HepG2 (cell line): ENCODE data around the gene CSK. TPM values are rescaled to one million over a fixed set of nuclear protein-coding genes. Genes with fewer than 3 reads are reported as not detected.

Source experiments
- ATAC-seq: fragments of 200-7000 bp; cut with Tn5 transposase; 3 replicates; pipeline ENCODE4 v1.9.1; 2020; ENCODE audit warnings: mild to moderate bottlenecking, moderate library complexity
- BruUV-seq: library from RNA; stranded (reverse); fragments of 400-500 nt; replicated peaks from 2 replicates; lab custom pipeline; 2021; lab: Mats Ljungman, UMichigan
- CTCF ChIA-PET: fragments of 300-600 bp; formaldehyde crosslinking; extraction: SDS; loops from one replicate; lab custom pipeline; 2021; ENCODE audit warnings: low total read pairs, inconsistent platforms, low intra/inter-chr PET ratio; lab: Yijun Ruan, JAX
- POLR2A ChIA-PET: fragments of 350-600 bp; sonication (Branson Sonifier 250); formaldehyde crosslinking; loops from one replicate; lab custom pipeline; 2020; ENCODE audit warnings: antibody characterized with exemption, inconsistent platforms; lab: Yijun Ruan, JAX
- DNase-seq: peaks from one replicate; pipeline ENCODE4 v3.0.0-alpha.2; 2015; ENCODE audit warnings: low spot score
- FAIRE-seq: peaks from 3 replicates; lab custom pipeline; 2011; peaks lifted over from hg19 to GRCh38; lab: Jason Lieb, UNC
- H2AFZ ChIP-seq: one replicate; pipeline ENCODE4 v1.6.1; 2011; ENCODE audit warnings: low read length, inconsistent platforms
- H3K27ac ChIP-seq: fragments of 300-600 bp; 3 replicates; pipeline ENCODE4 v1.8.0; 2011; ENCODE audit warnings: mixed run types, mild to moderate bottlenecking, mixed read lengths, low read length, inconsistent platforms; ENCODE audit not compliant: insufficient read depth; ENCODE audit errors: extremely low read length
- H3K27me3 ChIP-seq, 2 experiments: fragments of 200-600 bp in 1 of 2; 2 replicates in 1 of 2; 3 replicates in 1 of 2; pipeline versions ENCODE4 v1.6.0 to v1.8.0; 2011; ENCODE audit warnings: low read length in 2 of 2, mild to moderate bottlenecking in 2 of 2, moderate library complexity in 2 of 2, inconsistent platforms in 1 of 2; ENCODE audit not compliant: insufficient read depth in 2 of 2, control insufficient read depth in 1 of 2
- H3K36me3 ChIP-seq, 2 experiments: fragments of 200-600 bp in 1 of 2; replicated peaks in 1 of 2; 2 replicates in 1 of 2; 3 replicates in 1 of 2; pipeline versions ENCODE4 v1.5.1 to v1.8.0; 2011; ENCODE audit warnings: low read length in 2 of 2, inconsistent platforms in 1 of 2; ENCODE audit not compliant: insufficient read depth in 2 of 2, control insufficient read depth in 1 of 2
- H3K4me1 ChIP-seq: 2 replicates; pipeline ENCODE4 v1.5.1; 2012; ENCODE audit warnings: low read length, inconsistent platforms; ENCODE audit not compliant: insufficient read depth
- H3K4me2 ChIP-seq: 2 replicates; pipeline ENCODE4 v1.6.0; 2011; ENCODE audit warnings: low read depth, low read length, inconsistent platforms
- H3K4me3 ChIP-seq, 3 experiments: fragments of 200-600 bp in 1 of 3; sonication (generic), shearing (Covaris generic) in 1 of 3; replicated peaks in 1 of 3; 2 replicates each; pipeline ENCODE4 v1.5.1; 2011 to 2016; ENCODE audit warnings: low read length in 3 of 3, inconsistent platforms in 2 of 3, low read depth in 2 of 3, mild to moderate bottlenecking in 2 of 3, control low read depth in 1 of 3, mixed read lengths in 1 of 3; ENCODE audit not compliant: insufficient read depth in 1 of 3
- H3K79me2 ChIP-seq: one replicate; pipeline ENCODE4 v1.6.1; 2011; ENCODE audit warnings: low read length, inconsistent platforms; ENCODE audit not compliant: insufficient read depth
- H3K9ac ChIP-seq: 2 replicates; pipeline ENCODE4 v1.6.0; 2011; ENCODE audit warnings: mild to moderate bottlenecking, low read depth, low read length, inconsistent platforms; ENCODE audit not compliant: insufficient read depth
- H3K9me3 ChIP-seq: 2 replicates; pipeline ENCODE4 v1.5.1; 2012; ENCODE audit warnings: mild to moderate bottlenecking, low read length
- H4K20me1 ChIP-seq: 2 replicates; pipeline ENCODE4 v1.6.0; 2011; ENCODE audit warnings: inconsistent platforms, mild to moderate bottlenecking, low read length, moderate library complexity; ENCODE audit not compliant: insufficient read depth
- ATAD3A ChIP-seq: sonication (generic); formaldehyde crosslinking; IDR thresholded peaks from 2 replicates; pipeline ENCODE4 v1.4.0; 2020; ENCODE audit warnings: missing genetic modification reagents
- ESRRA ChIP-seq: sonication (generic); formaldehyde crosslinking; IDR thresholded peaks from 2 replicates; pipeline ENCODE4 v1.5.1; 2020; ENCODE audit warnings: mild to moderate bottlenecking, low read depth, missing genetic modification reagents
- FOSL2 ChIP-seq: sonication (generic); formaldehyde crosslinking; IDR thresholded peaks from 2 replicates; pipeline ENCODE4 v1.4.0; 2020; ENCODE audit warnings: missing genetic modification reagents
- FOXC1 ChIP-seq: sonication (generic); formaldehyde crosslinking; IDR thresholded peaks from 2 replicates; pipeline ENCODE4 v1.8.0; 2022; ENCODE audit warnings: mild to moderate bottlenecking, missing genetic modification reagents, borderline replicate concordance
- GZF1 ChIP-seq: sonication (generic); formaldehyde crosslinking; IDR thresholded peaks from 2 replicates; pipeline ENCODE4 v1.5.1; 2020; ENCODE audit warnings: mild to moderate bottlenecking, missing genetic modification reagents
- HDAC2 ChIP-seq: sonication (generic); formaldehyde crosslinking; IDR thresholded peaks from 2 replicates; pipeline ENCODE4 v1.4.0; 2020; ENCODE audit warnings: missing genetic modification reagents
- HNF4G ChIP-seq, 2 experiments: sonication (generic) in 1 of 2; formaldehyde crosslinking in 1 of 2; IDR thresholded peaks; 2 replicates each; pipeline versions ENCODE4 v1.4.0 to v1.6.1; 2011 to 2020; ENCODE audit warnings: borderline replicate concordance in 2 of 2, low read depth in 2 of 2, mild to moderate bottlenecking in 2 of 2, low read length in 1 of 2, missing genetic modification reagents in 1 of 2, moderate library complexity in 1 of 2
- ISL2 ChIP-seq: sonication (generic); formaldehyde crosslinking; IDR thresholded peaks from 2 replicates; pipeline ENCODE4 v1.5.0; 2020; ENCODE audit warnings: missing genetic modification reagents
- KLF16 ChIP-seq, 2 experiments: sonication (generic) in 1 of 2; formaldehyde crosslinking in 1 of 2; IDR thresholded peaks; 2 replicates each; pipeline versions ENCODE4 v1.6.1 to v1.8.0; 2016 to 2023; ENCODE audit warnings: missing genetic modification reagents in 2 of 2, missing compliant biosample characterization in 1 of 2
- KLF9 ChIP-seq: IDR thresholded peaks from 2 replicates; pipeline ENCODE4 v1.6.1; 2016; ENCODE audit warnings: low read depth
- MBNL3 ChIP-seq: fragments of 250-450 bp; sonication (Bioruptor Pico); conservative IDR thresholded peaks from 2 replicates; pipeline ENCODE4 v1.8.0; 2022; ENCODE audit warnings: mild to moderate bottlenecking, inconsistent platforms
- MEIS2 ChIP-seq: sonication (generic); formaldehyde crosslinking; IDR thresholded peaks from 2 replicates; pipeline ENCODE4 v1.9.0; 2021; ENCODE audit warnings: mild to moderate bottlenecking, missing genetic modification reagents
- NFIC ChIP-seq: IDR thresholded peaks from 2 replicates; pipeline ENCODE4 v1.6.1; 2012; ENCODE audit warnings: mild to moderate bottlenecking, low read length, inconsistent platforms
- POLR2AphosphoS2 ChIP-seq: IDR thresholded peaks from 2 replicates; pipeline ENCODE4 v1.6.1; 2011; ENCODE audit warnings: low read depth, low read length, improper control_type of control experiment
- ZNF207 ChIP-seq: fragments of 450-650 bp; IDR thresholded peaks from 2 replicates; pipeline ENCODE4 v1.6.1; 2016; ENCODE audit warnings: antibody characterized with exemption, borderline replicate concordance
- ZNF225 ChIP-seq: sonication (generic); formaldehyde crosslinking; IDR thresholded peaks from 2 replicates; pipeline ENCODE4 v1.4.0; 2020; ENCODE audit warnings: mild to moderate bottlenecking, missing genetic modification reagents
- ZNF234 ChIP-seq: sonication (generic); formaldehyde crosslinking; conservative IDR thresholded peaks from 2 replicates; pipeline ENCODE4 v1.5.1; 2020; ENCODE audit warnings: mild to moderate bottlenecking, missing genetic modification reagents
- ZNF7 ChIP-seq: IDR thresholded peaks from 2 replicates; pipeline ENCODE4 v1.6.1; 2016; ENCODE audit warnings: missing biosample characterization, missing genetic modification reagents
- WGBS: methylation state at CpG from one replicate; pipeline ENCODE4 v1.1.6; 2017; ENCODE audit warnings: low lambda C conversion rate; 5-methylcytosine and 5-hydroxymethylcytosine counted together
- in situ Hi-C: cut with HindIII; loops from 2 replicates; pipeline ENCODE4 v1.10.0; 2017; ENCODE audit warnings: low pct_unique_long_range_greater_than_20kb; ENCODE audit not compliant: extremely low pct_ligation_motif_present
- intact Hi-C: fragments of 100-400 bp; cut with micrococcal nuclease; formaldehyde crosslinking; loops from one replicate; pipeline ENCODE4 v1.10.0; 2022; ENCODE audit not compliant: unreplicated experiment
- polyA plus RNA-seq, 8 experiments: library from polyadenylated mRNA; depleted of rRNA in 3 of 8; stranded (reverse) in 7 of 8; unstranded in 1 of 8; fragments of >200 nt; fragmentation: Illumina TruSeq in 4 of 8; extraction: Trizol in 4 of 8; gene quantifications; 2 replicates each; pipeline versions ENCODE4 v1.2.1 to v1.2.3, GENCODE V29; 2011 to 2016; ENCODE audit warnings: low read depth in 4 of 8, missing spikeins in 1 of 8, mixed read lengths in 1 of 8; ENCODE audit not compliant: insufficient read depth in 1 of 8
- total RNA-seq, 5 experiments: library from RNA; depleted of rRNA; stranded (reverse); fragments of >200 nt; fragmentation: Illumina TruSeq; extraction: Trizol; gene quantifications; 2 replicates each; pipeline ENCODE4 v1.2.3, GENCODE V29; 2016; ENCODE audit warnings: low read depth in 1 of 5
- TF ChIP-seq, protein P1 (sequence below): sonication (generic); formaldehyde crosslinking; IDR thresholded peaks from 2 replicates; pipeline ENCODE4 v1.4.0; 2020; ENCODE audit warnings: missing genetic modification reagents, borderline replicate concordance
- TF ChIP-seq, protein P2 (sequence below): sonication (generic); formaldehyde crosslinking; IDR thresholded peaks from 2 replicates; pipeline ENCODE4 v1.5.0; 2020; ENCODE audit warnings: missing genetic modification reagents

CSK gene
- total and polyA plus RNA-seq, 2 of the 13 experiments (the other 11 are each of a cell fraction or from before 2014, with no cell fraction given) = 12.5 to 21.3 TPM

DNA sequence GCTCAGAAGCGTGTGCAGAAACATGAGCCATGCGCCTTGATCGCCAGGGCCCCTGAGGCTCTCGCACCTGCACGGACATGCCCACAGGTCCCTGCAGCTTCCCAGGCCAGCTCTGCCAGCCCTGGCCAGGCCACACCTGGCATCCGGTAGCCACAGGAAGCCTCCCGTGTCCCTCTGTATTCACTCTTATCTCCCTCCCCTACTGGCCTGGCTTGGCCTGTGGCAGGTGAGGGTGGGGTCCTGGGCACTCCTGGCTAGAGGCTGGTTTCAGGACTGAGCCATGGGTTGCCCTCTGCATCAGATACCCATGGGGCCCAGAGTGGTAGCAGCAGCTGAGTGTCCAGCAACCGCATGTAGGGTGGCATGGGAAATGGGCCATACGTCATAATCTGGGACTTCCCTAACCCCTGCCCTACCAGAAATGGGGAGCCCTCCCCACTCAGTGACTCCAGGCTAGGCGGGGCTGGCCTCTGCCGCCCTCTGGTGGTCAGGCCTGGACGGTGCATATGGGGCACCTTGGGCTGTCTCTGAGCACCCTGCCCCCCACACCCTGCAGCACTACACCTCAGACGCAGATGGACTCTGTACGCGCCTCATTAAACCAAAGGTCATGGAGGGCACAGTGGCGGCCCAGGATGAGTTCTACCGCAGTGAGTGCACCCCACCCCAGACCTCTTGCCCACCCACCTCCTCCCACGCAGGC, 18.1 kb downstream of the CSK start:
- no peaks in the 10 kb centered on the region for H3K27me3 ChIP-seq
- peaks cover 20 to 41% of the 10 kb centered on the region in 2 experiments for H3K36me3 ChIP-seq
- DNase-seq (peak; percentile 43), FAIRE-seq (peak; percentile 64), ATAC-seq (peak; percentile 92)
- WGBS = no CpG with 5 or more reads among the region's 18 CpGs
- no peak overlapping the region for H3K9ac ChIP-seq
- BruUV-seq = no TSS peak
- H3K4me1 ChIP-seq = peaks cover 13% of the 10 kb centered on the region
- H3K4me2 ChIP-seq = no peak overlapping the region
- H3K27ac ChIP-seq = no peak overlapping the region
- H2AFZ ChIP-seq = no peak overlapping the region
- ChIA-PET CTCF (interaction anchor here (1.3 to 2.5 kb wide), 3 partner anchors 22 to 165 kb away, joined by 6 to 56 read pairs (median 6); no protein-coding TSS in a partner anchor), POLR2A (interaction anchor here (1.1 kb wide), 1 partner anchor 12 kb away, joined by 3 read pairs; no protein-coding TSS in a partner anchor)
- H3K9me3 ChIP-seq = no peaks in the 10 kb centered on the region
- in situ Hi-C loops (no loop called here), intact Hi-C loops (loop anchor here (1.0 to 2.0 kb wide), 2 partner anchors 17 to 29 kb away; partner anchors contain the start of gene CSK)
- H4K20me1 ChIP-seq = no peaks in the 10 kb centered on the region; the same call in 1 of the 2 replicates
- H3K4me3 ChIP-seq = no peak overlapping the region
- no peaks in the 10 kb centered on the region for H3K79me2 ChIP-seq
- TF ChIP-seq ATAD3A (CRISPR knock-in tag) (no peak), KLF16 (CRISPR knock-in tag; IDR thresholded peaks at IDR 0.05) (no peak), GZF1 (no peak), MBNL3 (CRISPR knock-in tag) (no peak), NFIC (no peak), ZNF225 (CRISPR knock-in tag) (0 out of 2 replicates have a peak, but pooled peaks have one; percentile 19), FOXC1 (0 out of 2 replicates have a peak, but pooled peaks have one; percentile 55), ZNF234 (no peak), ESRRA (CRISPR knock-in tag) (no peak; the same call in 1 of the 2 replicates), HNF4G (IDR thresholded peaks at IDR 0.05; ENCODE audit: borderline replicate concordance, low read depth, low read length) (peak; percentile 54; the same call in 1 of the 2 replicates), HNF4G (CRISPR knock-in tag; IDR thresholded peaks at IDR 0.05; ENCODE audit: borderline replicate concordance, low read depth) (no peak), KLF9 (CRISPR knock-in tag) (no peak), ZNF7 (no peak), FOSL2 (no peak), ZNF207 (no peak), ISL2 (no peak), HDAC2 (CRISPR knock-in tag) (no peak), MEIS2 (peak; percentile 30; the same call in 1 of the 2 replicates), POLR2AphosphoS2 (no peak)
- TF ChIP-seq, protein P1, sequence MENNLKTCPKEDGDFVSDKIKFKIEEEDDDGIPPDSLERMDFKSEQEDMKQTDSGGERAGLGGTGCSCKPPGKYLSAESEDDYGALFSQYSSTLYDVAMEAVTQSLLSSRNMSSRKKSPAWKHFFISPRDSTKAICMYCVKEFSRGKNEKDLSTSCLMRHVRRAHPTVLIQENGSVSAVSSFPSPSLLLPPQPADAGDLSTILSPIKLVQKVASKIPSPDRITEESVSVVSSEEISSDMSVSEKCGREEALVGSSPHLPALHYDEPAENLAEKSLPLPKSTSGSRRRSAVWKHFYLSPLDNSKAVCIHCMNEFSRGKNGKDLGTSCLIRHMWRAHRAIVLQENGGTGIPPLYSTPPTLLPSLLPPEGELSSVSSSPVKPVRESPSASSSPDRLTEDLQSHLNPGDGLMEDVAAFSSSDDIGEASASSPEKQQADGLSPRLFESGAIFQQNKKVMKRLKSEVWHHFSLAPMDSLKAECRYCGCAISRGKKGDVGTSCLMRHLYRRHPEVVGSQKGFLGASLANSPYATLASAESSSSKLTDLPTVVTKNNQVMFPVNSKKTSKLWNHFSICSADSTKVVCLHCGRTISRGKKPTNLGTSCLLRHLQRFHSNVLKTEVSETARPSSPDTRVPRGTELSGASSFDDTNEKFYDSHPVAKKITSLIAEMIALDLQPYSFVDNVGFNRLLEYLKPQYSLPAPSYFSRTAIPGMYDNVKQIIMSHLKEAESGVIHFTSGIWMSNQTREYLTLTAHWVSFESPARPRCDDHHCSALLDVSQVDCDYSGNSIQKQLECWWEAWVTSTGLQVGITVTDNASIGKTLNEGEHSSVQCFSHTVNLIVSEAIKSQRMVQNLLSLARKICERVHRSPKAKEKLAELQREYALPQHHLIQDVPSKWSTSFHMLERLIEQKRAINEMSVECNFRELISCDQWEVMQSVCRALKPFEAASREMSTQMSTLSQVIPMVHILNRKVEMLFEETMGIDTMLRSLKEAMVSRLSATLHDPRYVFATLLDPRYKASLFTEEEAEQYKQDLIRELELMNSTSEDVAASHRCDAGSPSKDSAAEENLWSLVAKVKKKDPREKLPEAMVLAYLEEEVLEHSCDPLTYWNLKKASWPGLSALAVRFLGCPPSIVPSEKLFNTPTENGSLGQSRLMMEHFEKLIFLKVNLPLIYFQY (CRISPR knock-in tag) = no peak
- TF ChIP-seq, protein P2, sequence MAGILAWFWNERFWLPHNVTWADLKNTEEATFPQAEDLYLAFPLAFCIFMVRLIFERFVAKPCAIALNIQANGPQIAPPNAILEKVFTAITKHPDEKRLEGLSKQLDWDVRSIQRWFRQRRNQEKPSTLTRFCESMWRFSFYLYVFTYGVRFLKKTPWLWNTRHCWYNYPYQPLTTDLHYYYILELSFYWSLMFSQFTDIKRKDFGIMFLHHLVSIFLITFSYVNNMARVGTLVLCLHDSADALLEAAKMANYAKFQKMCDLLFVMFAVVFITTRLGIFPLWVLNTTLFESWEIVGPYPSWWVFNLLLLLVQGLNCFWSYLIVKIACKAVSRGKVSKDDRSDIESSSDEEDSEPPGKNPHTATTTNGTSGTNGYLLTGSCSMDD (CRISPR knock-in tag) = no peak
